ENCODE results near the gene INTS13. TPM values are rescaled to one million over a fixed set of nuclear protein-coding genes. Genes with fewer than 3 reads are reported as not detected.

INTS13 gene
- polyA plus RNA-seq, 1 donor (not counting 4 experiments of a cell fraction or from before 2014, with no cell fraction given): 38.7 TPM

- H2AFZ ChIP-seq (ENCODE audit: control insufficient read depth, low read length): no peak overlapping the region
- H3K27ac ChIP-seq (ENCODE audit: control insufficient read depth, insufficient read depth, low read length): no peak overlapping the region
- no peak overlapping the region for H3K4me2 ChIP-seq (ENCODE audit: control insufficient read depth, extremely low read depth, insufficient read depth, low read depth, low read length)
- dilution Hi-C loops (cut with MboI; ENCODE audit: extremely low pct_ligation_motif_present, low sequenced_read_pairs): no loop called here
- H3K9me3 ChIP-seq (ENCODE audit: control insufficient read depth, low read depth, low read length): no peaks in the 10 kb centered on the region
- DNase-seq (ENCODE audit: low read depth, low spot score) (no peak), FAIRE-seq (no peak)
- H3K36me3 ChIP-seq (ENCODE audit: control insufficient read depth in 2 of 2, extremely low read depth in 1 of 2, insufficient read depth in 2 of 2, low read length in 2 of 2): no peaks in the 10 kb centered on the region
- H3K4me3 ChIP-seq (ENCODE audit: control insufficient read depth in 2 of 3, extremely low read depth in 1 of 3, insufficient read depth in 2 of 3, low read depth in 1 of 3, low read length in 3 of 3): no peak overlapping the region
- H3K9ac ChIP-seq (ENCODE audit: control insufficient read depth, extremely low read depth, insufficient read depth, low read length): no peak overlapping the region
- H3K9me1 ChIP-seq (ENCODE audit: control insufficient read depth, extremely low read depth, insufficient read depth, low read length): no peaks in the 10 kb centered on the region
- TF ChIP-seq CTCF (optimal IDR thresholded peaks at IDR 0.05 in 1 of 3, IDR thresholded peaks at IDR 0.05 in 1 of 3, conservative IDR thresholded peaks at IDR 0.05 in 1 of 3; ENCODE audit: extremely low read depth in 1 of 3, insufficient read depth in 2 of 3, low read length in 3 of 3) (no peak), EZH2 (IDR thresholded peaks at IDR 0.05; ENCODE audit: low read length) (no peak)
- H4K20me1 ChIP-seq (ENCODE audit: control insufficient read depth, extremely low read depth, insufficient read depth, low read length): no peaks in the 10 kb centered on the region
- H3K27me3 ChIP-seq (ENCODE audit: control insufficient read depth, extremely low read depth, insufficient read depth, low read length): no peaks in the 10 kb centered on the region
- H3K79me2 ChIP-seq (ENCODE audit: control insufficient read depth, insufficient read depth, low read length): no peaks in the 10 kb centered on the region
- no peaks in the 10 kb centered on the region for H3K4me1 ChIP-seq (ENCODE audit: control insufficient read depth, extremely low read depth, insufficient read depth, low read length)
Observed at GRCh38 chr12:26891704-26892103, 46.1 kb downstream of the INTS13 start.

- no peak overlapping the region for H3K9ac ChIP-seq (ENCODE audit: control insufficient read depth, extremely low read depth, insufficient read depth, low read length)
- no peak overlapping the region for H3K4me3 ChIP-seq (ENCODE audit: control insufficient read depth in 2 of 3, extremely low read depth in 1 of 3, insufficient read depth in 2 of 3, low read depth in 1 of 3, low read length in 3 of 3)
- no peak for DNase-seq (ENCODE audit: low read depth, low spot score)
- no peaks in the 10 kb centered on the region for H4K20me1 ChIP-seq (ENCODE audit: control insufficient read depth, extremely low read depth, insufficient read depth, low read length)
- H3K27ac ChIP-seq (ENCODE audit: control insufficient read depth, insufficient read depth, low read length): no peak overlapping the region
- no peak overlapping the region for H3K4me2 ChIP-seq (ENCODE audit: control insufficient read depth, extremely low read depth, insufficient read depth, low read depth, low read length)
- no peak overlapping the region for H2AFZ ChIP-seq (ENCODE audit: control insufficient read depth, low read length)
- no peaks in the 10 kb centered on the region for H3K9me1 ChIP-seq (ENCODE audit: control insufficient read depth, extremely low read depth, insufficient read depth, low read length)
- H3K4me1 ChIP-seq (ENCODE audit: control insufficient read depth, extremely low read depth, insufficient read depth, low read length): no peaks in the 10 kb centered on the region
- H3K36me3 ChIP-seq (ENCODE audit: control insufficient read depth in 2 of 2, extremely low read depth in 1 of 2, insufficient read depth in 2 of 2, low read length in 2 of 2): no peaks in the 10 kb centered on the region
- dilution Hi-C loops (cut with MboI; ENCODE audit: extremely low pct_ligation_motif_present, low sequenced_read_pairs): no loop called here
- H3K9me3 ChIP-seq (ENCODE audit: control insufficient read depth, low read depth, low read length): no peaks in the 10 kb centered on the region
- FAIRE-seq: no peak
- no peaks in the 10 kb centered on the region for H3K79me2 ChIP-seq (ENCODE audit: control insufficient read depth, insufficient read depth, low read length)
- no peak for TF ChIP-seq CTCF (optimal IDR thresholded peaks at IDR 0.05 in 1 of 3, IDR thresholded peaks at IDR 0.05 in 1 of 3, conservative IDR thresholded peaks at IDR 0.05 in 1 of 3; ENCODE audit: extremely low read depth in 1 of 3, insufficient read depth in 2 of 3, low read length in 3 of 3)
- no peak for TF ChIP-seq EZH2 (IDR thresholded peaks at IDR 0.05; ENCODE audit: low read length)
- no peaks in the 10 kb centered on the region for H3K27me3 ChIP-seq (ENCODE audit: control insufficient read depth, extremely low read depth, insufficient read depth, low read length)
Observed at GRCh38 chr12:26890784-26891183, 47.0 kb downstream of the INTS13 start.

Measured in keratinocyte (primary cell).